Measurements from ENCODE around the gene SLC38A10. TPM values are rescaled to one million over a fixed set of nuclear protein-coding genes. Genes with fewer than 3 reads are reported as not detected.

SLC38A10 gene
- total RNA-seq, 2 donors from 2014 or later: 46.2 to 63.4 TPM

DNA sequence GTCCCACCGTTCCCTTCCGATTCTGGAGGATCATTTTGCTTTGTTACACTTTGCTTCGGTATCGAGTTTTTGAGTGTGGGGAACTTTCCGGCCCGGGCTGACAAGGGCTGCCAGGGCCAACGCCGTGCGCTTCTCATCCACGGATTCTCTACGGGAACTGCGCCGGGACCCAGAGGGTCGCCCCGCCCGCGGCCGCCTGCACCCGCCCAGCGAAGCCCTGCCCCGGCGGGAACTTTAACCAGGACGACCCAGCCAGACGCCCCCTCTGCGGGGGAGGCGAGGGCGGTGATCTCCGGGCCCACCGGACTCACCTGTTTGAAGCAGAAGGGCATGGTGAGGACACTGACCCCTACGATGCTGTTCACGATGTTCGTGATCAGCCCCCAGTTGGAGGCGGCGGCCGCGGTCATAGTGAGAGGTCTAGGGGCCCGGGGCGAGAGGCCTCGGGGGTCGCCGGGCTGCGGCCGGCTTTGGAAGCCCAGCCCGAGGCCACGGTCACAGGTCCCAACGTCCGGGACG is 536 bp downstream of the SLC38A10 start:
- TF ChIP-seq, protein P1, sequence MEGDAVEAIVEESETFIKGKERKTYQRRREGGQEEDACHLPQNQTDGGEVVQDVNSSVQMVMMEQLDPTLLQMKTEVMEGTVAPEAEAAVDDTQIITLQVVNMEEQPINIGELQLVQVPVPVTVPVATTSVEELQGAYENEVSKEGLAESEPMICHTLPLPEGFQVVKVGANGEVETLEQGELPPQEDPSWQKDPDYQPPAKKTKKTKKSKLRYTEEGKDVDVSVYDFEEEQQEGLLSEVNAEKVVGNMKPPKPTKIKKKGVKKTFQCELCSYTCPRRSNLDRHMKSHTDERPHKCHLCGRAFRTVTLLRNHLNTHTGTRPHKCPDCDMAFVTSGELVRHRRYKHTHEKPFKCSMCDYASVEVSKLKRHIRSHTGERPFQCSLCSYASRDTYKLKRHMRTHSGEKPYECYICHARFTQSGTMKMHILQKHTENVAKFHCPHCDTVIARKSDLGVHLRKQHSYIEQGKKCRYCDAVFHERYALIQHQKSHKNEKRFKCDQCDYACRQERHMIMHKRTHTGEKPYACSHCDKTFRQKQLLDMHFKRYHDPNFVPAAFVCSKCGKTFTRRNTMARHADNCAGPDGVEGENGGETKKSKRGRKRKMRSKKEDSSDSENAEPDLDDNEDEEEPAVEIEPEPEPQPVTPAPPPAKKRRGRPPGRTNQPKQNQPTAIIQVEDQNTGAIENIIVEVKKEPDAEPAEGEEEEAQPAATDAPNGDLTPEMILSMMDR (IDR thresholded peaks at IDR 0.05): no peak
- DNase-seq (ENCODE audit: low spot score): no peak

GRCh38 chr17:81292450-81292849 is 2.7 kb downstream of the SLC38A10 start:
- Histone ChIP-seq H3K4me1 (peaks cover 0 to 44% of the 10 kb centered on the region in 2 donors), H3K4me3 (no peak overlapping the region)
- no peak for DNase-seq (ENCODE audit: low spot score)

More for the DNA sequence above, 536 bp downstream of the SLC38A10 start:
- peak overlapping the region; percentile 77 to 85 for H3K4me3 ChIP-seq
- no peaks in the 10 kb centered on the region for H3K9me3 ChIP-seq
- H3K27ac ChIP-seq: peak overlapping the region; percentile 97
- H3K36me3 ChIP-seq: no peaks in the 10 kb centered on the region
- no peaks in the 10 kb centered on the region for H3K27me3 ChIP-seq
- H3K4me1 ChIP-seq: peaks cover 0 to 41% of the 10 kb centered on the region in 2 donors

DNA sequence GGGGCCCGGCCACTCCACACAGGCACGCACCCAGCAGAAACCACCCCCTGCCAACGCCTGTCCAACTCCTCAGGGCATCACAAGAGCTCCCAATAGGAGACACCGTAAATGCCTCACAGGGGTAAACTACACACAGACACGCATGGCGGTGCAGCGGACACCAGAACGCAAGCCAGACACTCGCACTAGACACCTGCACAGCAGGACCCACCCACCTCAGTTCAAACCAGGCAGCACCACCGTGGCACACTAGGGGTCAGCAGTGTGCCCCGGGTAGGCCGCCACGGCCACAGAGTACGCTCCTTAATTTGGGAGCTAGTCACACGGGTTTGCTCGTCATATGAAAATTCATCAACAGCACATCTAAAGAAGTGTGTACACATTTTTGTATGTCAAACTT is 3.4 kb downstream of the SLC38A10 start:
- H3K4me1 ChIP-seq: peaks cover 0 to 50% of the 10 kb centered on the region in 2 donors
- no peak overlapping the region for H3K27ac ChIP-seq

More at GRCh38 chr17:81292450-81292849, 2.7 kb downstream of the SLC38A10 start:
- Histone ChIP-seq H3K27ac (peak overlapping the region; percentile 38 to 97), H3K27me3 (no peaks in the 10 kb centered on the region), H3K36me3 (peaks cover 16% of the 10 kb centered on the region), H3K9me3 (no peaks in the 10 kb centered on the region)
- TF ChIP-seq, protein P1 (IDR thresholded peaks at IDR 0.05): no peak

DNA sequence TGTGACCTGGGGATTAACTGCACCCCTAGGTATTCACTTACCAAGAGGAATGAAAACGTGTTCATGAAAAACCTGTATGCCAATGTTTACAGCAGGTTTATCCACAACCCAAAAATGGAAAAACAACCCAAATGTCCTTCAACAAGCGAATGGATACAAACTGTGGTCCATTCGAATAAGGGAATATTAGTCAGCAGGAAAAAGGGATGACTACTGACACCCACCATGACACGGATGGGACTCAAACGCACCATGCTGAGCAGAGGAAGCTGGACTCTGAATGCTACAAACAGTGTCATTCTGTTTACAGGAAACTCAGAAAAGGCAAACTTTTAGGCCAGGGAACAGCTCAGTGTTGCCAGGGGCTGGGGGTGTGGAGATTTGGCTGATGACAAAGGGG is 4.9 kb downstream of the SLC38A10 start:
- no peak overlapping the region for H3K27ac ChIP-seq
- H3K4me3 ChIP-seq: no peak overlapping the region
- peaks cover 0 to 55% of the 10 kb centered on the region in 2 donors for H3K4me1 ChIP-seq
- DNase-seq (ENCODE audit: low spot score): no peak
- TF ChIP-seq, protein P1 (IDR thresholded peaks at IDR 0.05): no peak
- H3K27me3 ChIP-seq: no peaks in the 10 kb centered on the region
- peaks cover 21% of the 10 kb centered on the region for H3K36me3 ChIP-seq
- no peaks in the 10 kb centered on the region for H3K9me3 ChIP-seq

More for the DNA sequence above, 3.4 kb downstream of the SLC38A10 start:
- Histone ChIP-seq H3K36me3 (peaks cover 21% of the 10 kb centered on the region), H3K4me3 (no peak overlapping the region), H3K9me3 (no peaks in the 10 kb centered on the region), H3K27me3 (no peaks in the 10 kb centered on the region)
- peak; percentile 86 for DNase-seq (ENCODE audit: low spot score)
- TF ChIP-seq, protein P1 (IDR thresholded peaks at IDR 0.05): peak; percentile 55 to 86

GRCh38 chr17:81289627-81290026 is 5.5 kb downstream of the SLC38A10 start:
- H3K4me3 ChIP-seq: no peak overlapping the region
- TF ChIP-seq, protein P1 (IDR thresholded peaks at IDR 0.05): no peak
- DNase-seq (ENCODE audit: low spot score): no peak
- peaks cover 21% of the 10 kb centered on the region for H3K36me3 ChIP-seq
- peaks cover 0 to 60% of the 10 kb centered on the region in 2 donors for H3K4me1 ChIP-seq
- H3K9me3 ChIP-seq: no peaks in the 10 kb centered on the region
- no peaks in the 10 kb centered on the region for H3K27me3 ChIP-seq
- H3K27ac ChIP-seq: no peak overlapping the region

DNA sequence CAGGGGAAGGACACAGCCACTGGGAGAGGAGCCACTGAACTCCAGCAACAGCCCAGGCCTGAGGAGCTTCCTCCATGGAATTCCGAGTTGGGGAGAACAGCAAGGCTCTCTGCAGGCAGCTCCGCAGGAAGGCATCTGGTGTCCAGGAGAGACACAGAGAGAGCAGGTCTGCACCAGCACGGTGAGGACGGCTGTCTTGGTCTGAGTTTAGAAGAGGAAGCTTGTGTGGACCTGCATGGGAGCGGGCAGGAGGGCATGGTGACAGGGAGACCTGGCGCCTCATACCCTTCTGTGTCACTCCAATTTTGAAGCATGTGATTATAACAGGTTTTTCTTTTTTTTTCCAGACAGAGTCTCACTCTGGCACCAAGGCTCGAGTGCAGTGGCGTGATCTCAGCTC is 6.4 kb downstream of the SLC38A10 start:
- Histone ChIP-seq H3K36me3 (peaks cover 21% of the 10 kb centered on the region), H3K9me3 (no peaks in the 10 kb centered on the region), H3K27me3 (no peaks in the 10 kb centered on the region), H3K4me3 (no peak overlapping the region), H3K4me1 (peaks cover 0 to 54% of the 10 kb centered on the region in 2 donors), H3K27ac (no peak overlapping the region)
- TF ChIP-seq, protein P1 (IDR thresholded peaks at IDR 0.05): no peak
- no peak for DNase-seq (ENCODE audit: low spot score)
